ENCODE measurements around the gene IKZF2.

Gene IKZF2

DNA sequence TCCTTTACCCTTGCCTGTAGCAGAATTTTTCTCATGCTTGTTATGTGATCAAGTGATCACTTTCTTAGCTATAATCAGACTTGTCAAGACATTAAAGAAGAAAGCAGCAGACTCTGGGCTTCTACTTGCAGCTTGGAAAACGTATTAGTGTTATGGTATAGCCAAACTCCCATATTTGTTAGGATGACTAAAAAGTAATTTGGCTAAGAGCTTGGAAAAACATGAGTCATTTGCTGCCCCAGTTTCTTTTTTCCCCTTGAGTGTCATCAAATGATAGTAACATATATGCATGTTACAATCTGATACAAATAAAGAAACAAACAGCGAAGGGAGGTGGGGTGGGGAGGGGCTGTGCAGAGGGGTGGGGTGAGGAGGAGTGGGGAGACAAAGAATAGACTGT, 155.5 kb downstream of the IKZF2 start:
- no peak for DNase-seq

DNA sequence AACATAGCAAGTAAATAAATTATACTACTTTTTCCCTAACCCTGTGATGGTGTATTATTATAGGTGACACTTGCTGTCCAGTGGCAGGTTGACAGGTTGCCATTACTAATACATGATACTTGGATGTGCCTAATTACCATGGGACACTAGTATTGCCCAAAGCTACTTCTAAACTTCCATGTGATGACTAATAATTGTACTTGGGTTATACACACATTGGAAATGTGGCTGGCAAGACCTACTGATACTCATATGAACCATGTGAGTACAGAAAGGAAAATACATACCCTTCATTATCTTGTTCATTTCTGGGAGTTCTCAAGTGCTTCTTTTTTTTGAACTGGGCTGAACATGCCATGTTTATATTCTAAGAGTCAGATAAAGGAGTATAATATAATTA, 156.4 kb downstream of the IKZF2 start:
- no peak for DNase-seq

DNA sequence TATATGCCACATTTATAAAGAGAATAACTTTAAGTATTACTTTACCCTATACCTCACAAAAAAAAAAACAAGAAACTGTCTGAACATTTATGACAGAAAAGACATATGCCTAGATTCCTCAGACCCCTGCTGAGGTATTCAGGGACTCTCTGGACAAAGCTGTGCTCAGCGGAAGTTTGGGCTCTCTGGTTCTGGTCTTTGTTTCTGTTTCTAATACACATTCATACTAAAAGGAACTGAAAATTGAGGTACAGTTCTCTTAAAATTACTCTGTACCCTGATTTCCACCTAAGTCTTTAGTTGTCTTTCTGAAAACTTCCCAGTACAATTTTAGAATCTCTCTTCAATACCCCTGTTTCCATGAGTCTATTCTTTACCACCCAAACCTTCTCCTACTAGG, 160.3 kb downstream of the IKZF2 start:
- no peak for DNase-seq

- DNase-seq, result no peak
These were observed 160.7 kb downstream of the IKZF2 start for GRCh38 chr2:212990697-212991096.

- no peak for DNase-seq
These were observed 163.9 kb downstream of the IKZF2 start for GRCh38 chr2:212987492-212987891.

DNA sequence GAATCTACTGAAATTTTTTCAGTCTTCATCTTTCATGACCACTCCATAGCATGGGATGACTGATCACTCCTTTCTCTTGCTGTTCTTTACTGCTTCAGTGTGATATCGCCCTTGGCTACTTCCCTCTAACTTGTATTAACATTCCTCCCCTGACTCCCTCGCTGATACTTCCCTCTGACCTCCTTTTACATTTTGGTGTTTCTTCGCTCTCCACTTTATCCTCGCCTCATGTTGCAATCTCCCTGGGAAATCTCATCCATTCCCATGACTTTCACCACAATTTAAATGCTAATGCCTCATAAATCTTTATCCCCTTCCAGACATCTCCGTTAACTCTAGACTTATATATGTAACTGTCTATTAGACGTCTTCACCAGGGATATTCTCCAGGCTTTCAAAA, 167.3 kb downstream of the IKZF2 start:
- no peak for DNase-seq

GRCh38 chr2:212979799-212980198, 171.6 kb downstream of the IKZF2 start:
- no peak for DNase-seq

DNA sequence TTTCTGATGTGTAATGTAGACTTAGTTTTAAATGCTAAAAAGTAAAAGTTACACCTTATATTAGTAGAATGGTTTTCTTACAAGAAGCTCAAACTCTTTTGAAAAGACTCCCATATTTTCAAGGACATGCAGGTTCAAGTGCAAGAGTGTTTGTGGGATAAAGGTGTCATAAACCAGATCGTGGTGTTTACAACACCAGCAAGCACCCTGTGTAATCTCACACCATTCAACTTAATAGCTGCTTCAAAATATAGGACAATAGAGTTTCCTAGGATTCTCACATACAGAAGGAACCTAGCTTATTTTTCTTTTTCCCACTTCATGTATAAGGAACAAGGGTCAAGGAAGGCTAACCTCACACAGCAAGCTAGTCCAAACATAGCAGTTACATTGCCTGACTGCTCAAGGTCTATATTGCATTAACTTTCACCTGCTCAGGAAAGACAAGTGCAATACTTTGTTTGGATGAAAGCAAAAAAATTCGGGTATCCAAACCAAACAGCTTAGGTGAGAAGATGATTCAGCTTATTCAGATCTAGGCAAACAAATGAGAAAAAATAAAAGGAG, 172.3 kb downstream of the IKZF2 start:
- DNase-seq, result no peak

DNA sequence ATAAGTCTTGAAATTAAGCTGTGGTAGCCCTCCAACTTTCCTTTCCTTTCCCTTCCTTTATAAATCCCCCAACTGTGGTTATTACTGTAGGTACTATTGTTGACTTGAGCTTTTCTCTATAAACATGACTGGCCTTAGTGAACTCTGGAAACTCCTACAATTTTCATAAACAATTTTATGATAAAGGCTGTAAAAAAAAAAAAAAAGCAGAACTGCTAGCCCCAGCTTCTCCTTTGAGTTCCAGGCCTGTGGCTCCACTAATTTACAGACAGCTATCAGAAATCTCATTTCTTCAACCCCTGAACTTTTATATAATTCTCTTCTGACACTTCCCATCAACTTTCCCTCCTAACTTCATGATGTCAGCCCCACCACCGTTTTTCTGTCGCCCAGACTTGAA, 174.3 kb downstream of the IKZF2 start:
- no peak for DNase-seq

GRCh38 chr2:212975333-212975732, 176.1 kb downstream of the IKZF2 start:
- no peak for DNase-seq

GRCh38 chr2:212974692-212975091, 176.7 kb downstream of the IKZF2 start:
- DNase-seq, result no peak

DNA sequence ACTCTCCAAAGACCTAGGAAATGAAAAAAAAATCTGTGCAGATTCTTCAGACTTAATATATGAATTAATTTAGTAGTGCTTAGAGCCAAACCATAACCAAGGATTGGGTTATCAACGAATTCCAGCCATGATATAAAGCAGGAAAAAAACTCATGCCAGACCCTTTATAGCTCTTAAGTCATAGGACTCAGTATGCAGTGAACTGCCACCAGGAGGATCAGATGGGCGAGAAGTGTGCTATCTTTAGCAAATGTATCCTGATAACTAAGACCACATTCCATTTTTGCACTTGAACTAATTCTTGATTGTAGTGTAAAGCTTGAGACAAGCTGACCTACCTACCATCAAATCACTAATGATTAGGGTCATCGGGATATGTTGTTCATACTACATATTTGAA, 178.1 kb downstream of the IKZF2 start:
- no peak for DNase-seq

- no peak for DNase-seq
These were observed 181.3 kb downstream of the IKZF2 start for GRCh38 chr2:212970132-212970531.

- no peak for DNase-seq
These were observed 182.9 kb downstream of the IKZF2 start for GRCh38 chr2:212968284-212969081.

DNA sequence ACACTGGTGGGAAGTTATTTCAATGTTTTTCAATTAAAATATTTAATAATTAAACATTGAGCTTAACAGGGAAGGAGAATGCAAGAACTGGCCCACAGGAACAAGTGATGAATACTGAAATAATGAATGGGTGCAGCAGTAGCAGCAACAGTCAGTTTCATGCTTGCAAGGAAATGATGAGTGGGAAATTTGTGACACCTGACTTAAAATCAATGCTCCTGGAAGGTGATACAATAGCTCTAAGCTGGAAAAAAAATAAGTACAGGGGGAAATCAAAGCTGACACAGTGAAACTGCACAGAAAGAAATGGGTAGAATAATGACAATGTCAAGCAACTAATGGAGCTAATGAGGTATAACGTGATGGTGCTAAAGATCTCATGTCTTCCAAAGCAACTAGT, 184.5 kb downstream of the IKZF2 start:
- DNase-seq, result no peak

GRCh38 chr2:212962691-212963090, 188.7 kb downstream of the IKZF2 start:
- DNase-seq, result no peak

DNA sequence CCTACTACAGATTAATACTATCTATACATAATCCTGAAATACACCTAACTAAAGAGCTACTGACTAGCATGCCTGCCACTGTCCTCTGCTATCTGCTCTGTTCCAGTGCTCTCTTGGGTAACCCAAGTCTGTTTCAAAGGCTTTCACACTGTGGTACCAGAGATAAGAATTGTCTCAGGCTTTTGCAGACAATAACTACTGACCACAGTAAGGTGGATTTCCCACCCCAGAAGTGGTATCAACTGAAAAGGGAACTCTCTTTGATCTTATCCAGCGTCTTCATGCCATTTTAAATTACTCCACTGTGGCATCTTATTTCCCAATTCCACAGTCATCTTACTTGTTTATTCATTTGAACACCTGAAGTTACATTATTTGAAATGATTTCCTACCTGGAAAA, 190.2 kb downstream of the IKZF2 start:
- no peak for DNase-seq

DNA sequence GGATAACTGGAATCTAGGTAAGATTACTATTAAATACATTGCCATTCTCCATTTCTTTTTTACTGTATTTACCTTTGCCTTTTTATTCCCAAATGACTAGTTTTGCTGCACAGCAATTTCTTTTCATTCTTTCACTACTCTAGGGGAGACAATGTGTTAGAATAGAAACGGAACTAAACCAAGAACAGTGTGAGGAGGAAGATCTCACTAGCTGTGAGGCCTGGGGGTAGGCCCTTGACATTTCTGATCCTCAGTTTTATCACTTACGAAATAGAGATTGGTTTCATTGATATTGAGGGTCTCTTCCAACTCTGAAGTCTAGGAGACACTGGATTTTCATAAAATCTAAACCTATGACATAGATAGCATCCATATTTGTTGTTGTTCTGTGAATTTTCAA, 191.1 kb downstream of the IKZF2 start:
- no peak for DNase-seq

DNA sequence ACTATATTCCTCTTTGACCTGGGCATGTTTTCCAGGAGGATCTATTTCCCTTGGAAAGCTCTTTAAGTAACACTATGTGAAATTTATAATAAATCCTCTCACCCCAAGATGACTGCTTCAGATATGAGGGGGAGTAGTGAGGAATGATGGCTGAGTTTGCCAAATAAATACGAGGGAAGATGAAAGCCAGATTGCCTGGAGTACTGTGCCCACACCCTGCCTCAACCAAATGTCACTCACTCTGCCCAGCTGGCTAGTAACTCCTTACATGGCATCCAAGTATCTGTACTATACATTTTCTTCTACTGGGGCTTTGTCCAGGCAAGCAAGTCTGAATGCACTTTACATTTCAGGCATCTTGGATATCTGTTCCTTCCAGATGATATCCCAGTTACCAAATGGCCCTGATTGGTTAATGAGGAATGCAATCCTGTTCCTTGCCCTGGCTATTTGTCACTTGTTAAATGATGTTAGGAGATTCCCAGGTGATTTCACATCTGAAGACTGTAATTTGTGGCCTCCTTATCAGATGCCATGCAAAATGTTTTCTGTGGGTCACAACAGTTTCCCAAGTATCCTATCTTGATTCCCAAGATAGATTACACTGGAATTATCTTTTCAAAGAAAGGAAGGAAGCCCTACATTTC, 191.8 kb downstream of the IKZF2 start:
- no peak for DNase-seq

- DNase-seq, result no peak
These were observed 192.6 kb downstream of the IKZF2 start for GRCh38 chr2:212958757-212959295.

DNA sequence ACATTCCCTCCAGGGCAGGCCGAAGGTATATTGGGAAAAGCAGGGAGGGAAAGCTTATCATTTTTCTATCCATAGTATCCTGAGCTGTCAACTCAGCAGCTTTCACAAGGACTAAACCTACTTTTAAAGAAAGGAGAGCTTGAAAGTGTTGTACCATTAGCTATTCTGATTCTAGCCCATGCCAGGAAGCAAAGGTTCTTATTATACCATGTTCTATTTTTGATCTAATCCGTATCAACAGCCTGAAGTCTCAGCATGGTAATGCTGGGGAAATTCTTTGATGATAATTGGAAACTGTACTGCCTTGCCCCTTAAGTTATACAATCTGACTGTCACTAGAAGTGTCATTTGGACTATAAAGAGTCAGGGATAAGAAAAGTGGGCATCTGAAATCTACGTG, 193.3 kb downstream of the IKZF2 start:
- no peak for DNase-seq

DNA sequence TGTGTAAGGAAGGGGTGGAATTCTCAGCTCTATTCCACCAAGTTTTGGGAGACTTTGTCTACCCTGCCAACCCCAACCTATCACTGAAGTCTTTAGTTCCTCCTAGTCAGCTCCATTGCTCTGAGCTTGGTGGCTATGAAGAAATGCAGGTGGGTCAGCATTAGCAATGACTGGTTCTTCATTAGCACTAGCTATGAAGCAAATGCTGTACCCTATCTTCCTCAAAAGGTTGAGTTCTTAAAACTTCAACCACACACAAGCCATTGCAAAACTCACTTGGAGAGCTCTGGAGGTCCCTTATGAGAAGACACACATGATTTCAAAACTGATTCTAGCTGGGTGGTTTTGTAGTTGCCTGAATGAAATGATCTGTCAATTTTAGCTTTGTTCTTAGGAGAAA, 193.8 kb downstream of the IKZF2 start:
- DNase-seq, result no peak

DNA sequence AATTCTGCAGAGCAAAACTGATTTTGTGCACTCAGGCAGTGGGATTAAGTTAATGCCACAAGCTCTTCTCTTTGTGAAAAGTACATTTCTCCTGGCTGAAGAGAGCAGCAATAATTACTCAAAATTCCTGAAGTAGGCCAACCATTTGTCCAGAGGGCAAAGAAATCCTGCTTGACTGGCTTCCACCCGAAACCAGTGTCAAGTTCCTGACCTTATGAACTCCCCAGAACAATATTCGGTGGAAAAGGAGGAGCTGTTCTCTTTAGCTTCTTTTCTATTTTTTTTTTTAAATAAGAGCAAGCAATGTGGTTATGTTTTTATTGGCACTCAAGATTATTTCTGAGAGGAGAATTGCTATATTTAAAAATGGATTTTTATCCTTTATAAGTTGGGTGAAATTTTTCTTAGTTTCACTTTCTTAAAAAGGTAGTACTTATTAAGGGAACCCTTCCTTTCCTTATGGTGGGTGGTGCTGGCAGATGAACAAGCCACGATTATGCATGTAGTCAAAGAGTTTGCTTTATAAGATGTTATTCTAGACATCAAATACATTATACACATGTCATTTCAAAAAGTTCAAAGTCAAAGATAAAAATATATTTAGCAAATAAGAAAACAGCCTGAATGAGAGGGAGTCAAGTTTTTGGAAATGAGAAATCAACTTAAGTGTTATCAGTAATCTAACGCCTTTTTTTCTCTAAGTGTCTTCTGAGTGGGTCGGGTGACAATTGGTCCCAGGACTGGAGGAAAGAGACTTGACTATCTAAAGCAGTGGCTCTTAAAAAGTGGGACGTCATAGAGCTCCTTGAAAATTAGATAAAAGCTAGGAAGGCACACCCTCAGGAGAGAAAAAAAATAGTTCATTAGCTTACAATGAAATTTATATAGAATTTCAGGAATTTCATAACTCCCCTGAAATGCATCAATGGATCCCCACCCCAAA, 194.5 kb downstream of the IKZF2 start:
- no peak for DNase-seq
